ENCODE data around the gene FAM181B.

FAM181B gene, protein sequence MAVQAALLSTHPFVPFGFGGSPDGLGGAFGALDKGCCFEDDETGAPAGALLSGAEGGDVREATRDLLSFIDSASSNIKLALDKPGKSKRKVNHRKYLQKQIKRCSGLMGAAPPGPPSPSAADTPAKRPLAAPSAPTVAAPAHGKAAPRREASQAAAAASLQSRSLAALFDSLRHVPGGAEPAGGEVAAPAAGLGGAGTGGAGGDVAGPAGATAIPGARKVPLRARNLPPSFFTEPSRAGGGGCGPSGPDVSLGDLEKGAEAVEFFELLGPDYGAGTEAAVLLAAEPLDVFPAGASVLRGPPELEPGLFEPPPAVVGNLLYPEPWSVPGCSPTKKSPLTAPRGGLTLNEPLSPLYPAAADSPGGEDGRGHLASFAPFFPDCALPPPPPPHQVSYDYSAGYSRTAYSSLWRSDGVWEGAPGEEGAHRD

DNA sequence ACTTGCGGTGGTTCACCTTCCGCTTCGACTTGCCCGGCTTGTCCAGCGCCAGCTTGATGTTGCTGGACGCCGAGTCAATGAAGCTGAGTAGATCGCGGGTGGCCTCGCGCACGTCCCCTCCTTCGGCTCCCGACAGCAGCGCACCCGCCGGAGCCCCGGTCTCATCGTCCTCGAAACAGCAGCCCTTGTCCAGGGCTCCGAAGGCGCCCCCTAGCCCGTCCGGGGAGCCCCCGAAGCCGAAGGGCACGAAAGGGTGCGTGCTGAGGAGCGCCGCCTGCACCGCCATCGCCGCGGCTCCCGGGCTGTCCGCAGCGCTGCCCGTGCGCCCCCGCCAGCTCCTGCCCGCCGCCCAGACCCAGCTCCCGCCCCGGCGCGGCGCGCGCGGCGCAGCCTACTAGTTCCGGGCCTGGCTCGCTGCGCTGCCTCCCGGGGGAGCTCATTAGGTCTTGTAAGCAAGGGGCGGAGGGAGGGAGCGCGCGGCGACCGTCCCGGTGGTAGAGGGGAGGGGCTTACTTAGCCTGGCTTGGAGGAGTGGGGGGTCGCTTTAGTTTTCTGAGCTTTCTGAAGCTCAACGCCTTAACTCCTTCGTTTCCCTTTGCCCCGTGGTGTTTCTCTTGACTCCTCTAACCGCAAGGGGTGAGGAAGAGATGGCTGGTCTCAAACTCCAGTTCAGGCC is at the start of gene FAM181B:
TSS of gene FAM181B (minus strand) at position 421 of the 676 bp plus-strand sequence. CDS start at position 286, 135 bp downstream.
- no peak for DNase-seq (ENCODE audit: low spot score)

DNA sequence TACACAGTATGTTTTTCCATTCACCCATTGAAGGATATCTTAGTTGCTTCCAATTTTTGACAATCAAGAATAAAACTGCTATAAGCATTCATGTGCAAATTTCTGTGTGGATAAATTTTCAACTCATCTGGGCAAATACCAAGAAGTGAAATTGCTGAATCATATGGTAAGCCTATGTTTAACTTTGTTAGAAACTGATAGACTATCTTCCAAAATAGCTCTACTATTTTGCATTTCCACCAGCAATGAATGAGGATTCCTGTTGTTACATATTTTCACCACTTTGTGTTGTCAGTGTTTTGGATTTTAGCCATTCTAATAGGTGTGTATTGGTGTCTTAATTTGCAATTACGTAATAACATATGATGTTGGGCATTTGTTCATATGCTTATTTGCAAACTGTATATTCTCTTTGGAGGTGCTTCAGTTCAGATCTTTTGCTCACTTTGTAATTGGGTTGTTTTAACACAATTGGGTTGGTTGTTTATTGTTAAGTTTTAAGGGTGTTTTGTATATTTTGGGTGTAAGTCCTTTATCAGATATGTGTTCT is 49.2 kb upstream of the FAM181B start:
- DNase-seq (ENCODE audit: low spot score): no peak

DNA sequence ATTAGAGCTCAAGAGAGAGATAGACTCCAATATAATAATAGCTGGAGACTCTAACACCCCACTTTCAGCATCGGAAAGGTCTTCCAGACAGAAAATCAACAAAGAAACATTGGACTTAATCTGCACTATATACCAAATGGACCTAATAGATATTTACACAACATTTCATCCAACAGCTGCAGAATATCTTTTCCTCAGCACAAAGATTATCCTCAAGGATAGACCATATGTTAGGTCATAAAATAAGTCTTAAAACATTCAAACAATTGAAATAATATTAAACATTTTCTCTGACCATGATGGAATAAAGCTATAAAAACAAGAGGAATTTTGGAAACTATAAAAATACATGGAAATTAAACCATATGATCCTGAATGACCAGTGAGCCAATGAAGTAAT is 45.1 kb upstream of the FAM181B start:
- no peak for DNase-seq (ENCODE audit: low spot score)

DNA sequence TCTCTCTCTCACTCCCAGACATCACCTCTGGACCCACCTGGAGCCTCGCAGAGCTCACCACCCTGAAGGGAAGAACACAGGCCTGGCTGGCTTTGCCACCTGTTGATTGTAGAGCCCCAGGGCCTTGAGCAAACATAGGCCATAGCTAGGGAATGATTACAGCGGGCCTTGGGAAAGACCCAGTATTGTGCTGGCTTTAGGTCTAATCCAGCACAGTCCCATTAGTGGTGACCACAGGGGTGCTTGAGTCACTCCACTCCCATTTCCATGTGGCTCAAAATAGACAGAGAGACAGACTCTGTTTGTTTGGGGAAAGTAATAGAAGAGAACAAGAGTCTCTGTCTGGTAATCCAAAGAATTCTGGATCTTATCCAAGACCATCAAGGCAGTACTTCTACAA is 42.7 kb upstream of the FAM181B start:
- DNase-seq (ENCODE audit: low spot score): no peak

DNA sequence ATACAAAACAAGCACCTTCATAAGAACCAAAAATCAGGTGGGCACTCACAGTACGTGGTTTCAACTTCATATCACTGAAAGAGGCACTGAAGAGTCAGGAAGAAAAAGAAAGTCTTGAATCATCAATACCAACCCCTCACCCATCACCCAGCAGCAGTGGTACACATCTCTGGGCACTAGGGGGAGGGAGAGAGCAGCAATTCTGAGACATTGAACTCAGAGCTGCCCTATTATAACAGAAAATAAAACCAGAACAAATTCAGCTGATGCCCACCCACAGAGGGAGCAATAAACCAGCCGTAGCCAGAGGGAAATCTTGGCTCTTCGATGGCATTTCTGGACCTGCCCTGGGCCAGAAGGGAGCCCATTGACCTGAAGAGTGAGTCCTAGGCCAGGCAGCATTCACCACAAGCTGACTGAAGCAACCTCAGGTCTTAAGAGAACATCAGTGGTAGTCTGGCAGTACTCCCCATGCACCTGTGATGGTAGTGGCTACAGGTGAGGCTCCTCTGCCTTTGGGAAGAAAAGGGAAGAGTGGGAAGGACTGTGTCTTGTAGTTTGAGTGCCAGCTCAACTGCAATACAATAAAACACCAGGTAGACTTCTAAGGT is 42.2 kb upstream of the FAM181B start:
- DNase-seq (ENCODE audit: low spot score): peak; percentile 52

DNA sequence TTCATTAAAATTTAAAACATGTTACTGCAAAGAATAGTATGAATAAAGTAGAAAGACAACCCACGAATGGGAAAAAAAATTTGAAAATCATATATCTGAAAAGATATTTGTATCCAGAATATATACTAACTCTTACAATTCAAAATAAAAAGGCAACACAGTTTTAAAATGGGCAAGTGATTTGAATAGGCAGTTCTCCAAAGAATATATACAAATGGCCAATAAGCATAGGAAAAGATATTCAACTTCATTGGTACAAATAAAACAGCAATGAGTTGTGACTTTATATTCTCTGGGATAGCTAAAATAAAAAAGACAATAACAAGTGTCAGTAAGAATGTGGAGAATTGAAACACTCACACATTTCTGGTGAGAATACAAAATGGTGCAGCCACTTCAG is 41.6 kb upstream of the FAM181B start:
- no peak for DNase-seq (ENCODE audit: low spot score)

DNA sequence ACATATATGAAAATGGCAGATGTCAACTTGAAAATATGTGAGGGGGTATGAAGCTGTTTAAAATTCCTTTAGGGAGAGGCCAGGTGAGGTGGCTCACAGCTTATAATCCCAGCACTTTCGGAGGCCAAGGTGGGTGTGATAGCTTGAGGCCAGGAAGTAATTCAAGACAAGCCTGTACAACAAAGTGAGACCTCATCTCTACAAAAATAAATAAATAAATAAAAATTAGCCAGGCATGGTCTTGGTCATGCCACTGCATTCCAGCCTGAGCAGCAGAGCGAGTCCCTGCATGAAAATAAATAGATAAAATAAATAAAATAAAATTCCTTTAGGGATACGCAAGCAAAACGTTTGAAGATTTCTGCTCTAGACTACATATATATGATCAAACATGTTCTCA is 38.1 kb upstream of the FAM181B start:
- DNase-seq (ENCODE audit: low spot score): no peak

DNA sequence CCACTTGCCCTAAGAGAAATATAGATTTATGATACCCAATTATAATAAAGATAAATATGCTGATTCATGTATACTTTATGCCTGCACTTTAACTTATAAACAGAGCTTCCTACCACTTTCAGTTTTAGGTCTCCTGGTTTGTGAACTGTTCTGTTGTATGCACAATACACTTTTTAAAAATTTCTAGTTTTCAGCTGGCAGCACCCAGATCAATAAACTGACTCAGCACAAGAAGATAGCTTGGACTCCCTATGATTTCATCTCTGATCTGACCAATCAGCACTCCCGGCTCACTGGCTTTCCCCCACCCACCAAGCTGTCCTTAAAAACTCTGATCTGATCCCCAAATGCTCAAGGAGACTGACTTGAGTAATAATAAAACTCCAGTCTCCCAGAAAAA is 33.5 kb upstream of the FAM181B start:
- no peak for DNase-seq (ENCODE audit: low spot score)

DNA sequence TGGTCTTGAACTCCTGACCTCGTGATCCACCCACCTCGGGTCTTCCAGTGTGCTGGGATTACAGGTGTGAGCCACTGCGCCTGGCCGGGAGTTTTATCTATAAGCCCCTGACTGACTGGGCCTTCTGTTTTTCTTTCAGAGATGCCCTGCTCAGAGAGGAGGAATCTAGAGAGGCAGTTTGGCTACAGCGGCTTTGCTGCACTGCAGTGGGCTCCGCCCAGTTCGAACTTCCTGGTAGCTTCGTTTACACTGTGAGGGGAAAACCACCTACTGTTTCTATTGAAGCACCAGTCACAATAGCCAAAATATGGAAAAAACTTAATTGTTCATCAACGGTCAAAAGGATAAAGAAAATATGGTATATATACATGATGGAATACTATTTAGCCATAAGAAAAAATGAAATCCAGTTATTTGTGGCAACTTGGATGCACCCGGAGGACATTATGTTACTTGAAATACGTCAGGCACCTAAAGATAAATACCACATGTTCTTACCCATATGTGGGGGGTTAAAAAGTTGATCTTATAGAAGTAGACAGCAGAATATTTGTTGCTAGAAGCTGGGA is 31.9 kb upstream of the FAM181B start:
- DNase-seq (ENCODE audit: low spot score): peak; percentile 1

DNA sequence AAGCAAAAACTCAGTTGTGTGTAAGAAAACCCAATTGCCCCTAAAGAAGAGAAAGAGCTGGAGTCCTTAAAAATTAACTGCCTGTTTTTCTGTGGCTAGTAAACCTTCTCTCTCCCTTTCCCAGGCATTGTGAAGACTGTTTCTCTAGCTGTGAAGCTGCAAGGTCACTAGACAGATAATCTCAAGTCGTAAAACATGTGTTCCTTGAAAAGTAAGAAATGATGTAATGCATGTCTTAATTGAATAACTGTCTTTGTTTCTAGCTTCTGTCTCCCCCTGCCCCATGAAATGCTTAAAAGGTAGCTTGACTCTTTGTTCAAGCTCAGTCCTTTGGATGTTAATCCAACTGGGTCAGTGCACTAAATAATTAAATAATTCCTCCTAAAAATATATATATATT is 29.5 kb upstream of the FAM181B start:
- DNase-seq (ENCODE audit: low spot score): no peak

DNA sequence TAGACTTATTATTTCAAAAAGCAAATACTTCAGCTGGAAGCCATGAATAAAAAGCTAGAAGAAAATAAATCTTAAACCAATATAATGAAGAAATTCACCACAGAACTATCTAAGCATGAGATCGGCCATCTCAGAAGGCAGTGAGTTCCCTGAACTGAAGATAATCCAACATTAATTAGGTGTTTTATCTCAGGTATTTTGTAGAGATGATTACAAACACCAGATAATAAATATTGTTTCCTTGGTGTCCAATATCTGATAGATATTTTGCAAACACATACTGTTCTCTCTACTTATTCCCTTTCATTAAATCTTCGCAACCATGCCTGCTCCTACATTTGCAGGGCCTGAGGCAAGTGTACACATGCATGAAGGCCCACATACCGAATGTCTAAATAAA is 26.0 kb upstream of the FAM181B start:
- DNase-seq (ENCODE audit: low spot score): no peak

DNA sequence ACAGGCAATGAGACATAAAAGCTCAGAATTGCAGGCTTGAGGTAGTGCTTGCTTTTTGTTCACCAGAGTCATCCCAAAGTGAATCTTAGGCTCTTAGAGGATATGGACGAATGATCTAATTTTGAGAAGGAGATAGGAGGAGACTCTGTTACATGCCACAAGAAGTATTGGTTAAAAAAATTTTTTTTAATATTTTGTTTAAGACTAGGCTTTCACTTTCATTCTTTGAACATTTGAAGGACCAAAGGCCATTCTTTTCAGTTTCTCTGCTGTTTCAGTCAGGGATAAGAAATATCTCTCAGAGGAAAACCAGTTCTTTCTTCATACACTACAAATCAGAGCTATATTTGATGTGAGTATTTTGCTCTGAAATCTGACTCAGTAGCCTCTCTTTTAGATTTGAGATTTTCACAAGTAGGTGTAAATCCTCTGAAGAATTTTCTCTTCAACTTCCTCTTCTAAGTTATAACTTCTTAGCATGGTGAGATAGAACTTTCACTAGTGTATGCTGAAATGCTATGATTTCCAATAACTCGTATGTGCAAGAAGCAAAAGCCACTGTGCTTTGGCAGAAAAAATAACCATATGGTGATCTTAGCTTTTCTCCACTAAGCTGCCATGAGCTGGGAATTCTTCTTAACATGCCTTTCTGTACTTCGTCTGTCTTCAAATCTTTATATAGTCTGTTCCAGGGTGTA is 24.1 kb upstream of the FAM181B start:
- DNase-seq (ENCODE audit: low spot score): no peak

DNA sequence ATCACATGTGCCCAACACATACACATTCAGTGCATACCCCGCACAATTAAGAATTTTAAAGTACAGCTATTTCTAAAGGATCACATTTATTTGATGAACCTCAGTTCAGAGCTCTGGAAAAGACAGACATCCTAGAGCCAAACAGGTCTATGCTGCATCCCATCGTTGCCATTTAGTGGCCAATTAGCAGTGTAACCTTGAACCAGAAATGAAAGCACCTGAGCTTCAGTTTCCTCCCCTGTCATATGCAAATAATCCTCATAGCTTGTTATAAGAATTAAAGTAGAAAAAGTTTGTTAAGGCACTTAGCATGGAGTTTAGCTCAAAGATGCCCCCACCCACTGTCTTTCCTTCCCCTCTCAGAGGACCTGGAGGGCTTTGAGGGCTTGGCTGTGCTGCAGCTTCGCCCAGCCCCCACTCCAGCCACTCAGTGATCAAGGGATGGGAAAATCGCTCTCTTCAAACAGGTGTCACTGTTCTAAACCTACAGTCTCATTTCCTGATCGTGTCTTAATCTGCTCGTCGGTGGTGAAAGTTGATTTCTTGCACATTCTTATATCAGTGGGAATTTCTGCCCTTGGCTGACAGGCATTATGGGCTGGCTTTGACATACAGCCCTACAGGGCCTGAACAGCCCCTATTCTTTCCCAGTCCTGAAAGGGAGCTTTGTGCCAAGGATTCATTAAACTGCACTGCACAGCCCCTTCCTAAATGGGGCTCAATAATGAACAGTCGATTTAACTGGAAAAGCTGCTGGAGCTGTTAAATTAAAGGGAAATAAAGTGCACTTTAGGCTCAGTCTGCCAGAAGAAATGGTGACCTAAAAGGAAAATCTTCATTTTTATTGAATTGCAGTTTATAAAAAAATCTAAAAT is 23.3 kb upstream of the FAM181B start:
- DNase-seq (ENCODE audit: low spot score): no peak

DNA sequence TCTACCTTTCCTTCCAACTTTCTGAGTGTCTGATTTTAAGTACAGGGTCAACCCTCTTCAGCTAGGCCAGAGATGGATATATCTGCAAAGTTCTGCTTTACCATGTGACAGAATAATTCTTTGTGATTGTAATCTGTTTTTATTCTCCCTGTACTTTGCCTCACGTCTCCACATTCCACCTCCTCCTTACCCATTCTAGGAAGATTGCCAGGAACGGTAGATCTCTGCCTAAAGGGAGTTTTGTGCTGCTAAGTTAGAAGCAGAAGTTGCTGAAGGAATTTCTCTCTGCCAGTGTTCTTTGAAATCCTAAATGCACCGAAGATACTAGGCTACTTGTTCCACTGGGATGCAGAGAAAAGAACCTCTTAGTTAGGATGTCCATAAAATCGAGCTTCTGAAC is 20.7 kb upstream of the FAM181B start:
- DNase-seq (ENCODE audit: low spot score): no peak

DNA sequence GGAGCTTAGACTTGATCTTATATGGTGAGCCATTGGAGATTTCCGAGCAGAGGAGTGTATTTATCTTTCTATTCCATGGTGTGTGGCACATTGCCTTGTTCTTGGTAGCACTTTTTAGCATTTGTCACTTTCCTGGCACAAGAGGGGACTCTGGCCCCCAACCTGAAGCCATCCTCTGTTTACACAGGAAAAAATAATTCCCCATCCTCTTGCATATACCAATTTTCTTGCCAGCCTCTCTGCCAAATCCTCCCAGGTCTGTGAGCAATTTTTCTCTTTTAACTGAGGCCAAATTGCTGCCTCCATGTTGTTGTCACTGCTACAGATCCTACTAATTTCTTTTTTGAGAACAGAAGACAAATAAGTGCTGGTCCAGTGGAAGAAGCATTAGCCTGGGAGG is 20.3 kb upstream of the FAM181B start:
- no peak for DNase-seq (ENCODE audit: low spot score)

DNA sequence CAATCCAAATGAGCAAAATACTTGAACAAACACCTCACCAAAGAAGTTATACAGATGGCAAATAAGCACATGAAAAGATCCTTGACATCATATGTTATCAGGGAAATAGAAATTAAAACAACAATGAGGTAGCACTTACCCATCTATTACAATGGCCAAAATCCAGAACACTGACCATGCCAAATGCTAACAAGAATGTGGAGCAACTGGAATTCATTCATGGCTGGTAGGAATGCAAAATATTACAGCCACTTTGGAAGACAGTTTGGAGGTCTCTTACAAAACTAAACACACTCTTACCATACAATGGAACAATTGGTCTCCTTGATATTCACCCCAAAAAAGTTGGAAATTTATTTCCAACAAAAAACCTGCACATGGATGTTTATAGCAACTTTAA is 19.1 kb upstream of the FAM181B start:
- DNase-seq (ENCODE audit: low spot score): no peak

DNA sequence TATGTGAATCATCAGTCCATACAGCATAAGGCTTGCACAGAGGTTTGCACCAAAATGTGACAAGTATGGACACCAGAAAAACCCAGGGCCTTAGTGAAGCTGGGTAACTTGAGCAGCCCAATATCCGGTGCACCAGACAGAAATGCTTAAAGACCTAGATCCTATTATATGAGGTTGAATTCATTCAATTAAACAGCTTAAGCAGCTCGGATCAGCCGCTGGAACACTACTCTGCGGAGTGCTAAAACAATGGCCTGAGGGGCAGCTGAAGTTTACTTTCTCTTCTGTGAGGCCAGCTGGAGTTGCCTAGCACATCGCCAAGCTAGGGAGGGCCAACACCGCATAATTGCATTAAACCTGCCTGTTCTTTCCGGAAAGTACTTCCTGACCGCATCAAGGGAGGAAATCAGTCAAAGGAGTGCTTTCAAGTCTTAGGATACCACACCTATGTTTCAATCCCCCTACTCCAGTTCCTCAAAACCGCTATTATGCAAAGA is 17.0 kb upstream of the FAM181B start:
- DNase-seq (ENCODE audit: low spot score): peak; percentile 38

DNA sequence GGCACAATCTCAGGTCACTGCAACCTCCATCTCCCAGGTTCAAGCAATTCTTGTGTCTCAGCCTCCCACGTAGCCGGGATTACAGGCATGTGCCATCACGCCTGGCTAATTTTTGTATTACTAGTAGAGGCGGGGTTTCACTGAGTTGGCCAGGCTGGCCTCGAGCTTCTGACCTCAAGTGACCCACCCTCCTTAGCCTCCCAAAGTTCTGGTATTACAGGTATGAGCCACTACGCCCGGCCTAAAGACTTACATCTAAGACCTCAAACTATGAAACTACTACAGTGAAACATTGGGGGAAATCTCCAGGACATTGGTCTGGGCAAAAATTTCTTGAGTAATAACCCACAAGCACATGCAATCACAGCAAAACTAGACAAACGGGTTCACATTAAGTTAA is 13.8 kb upstream of the FAM181B start:
- DNase-seq (ENCODE audit: low spot score): no peak

DNA sequence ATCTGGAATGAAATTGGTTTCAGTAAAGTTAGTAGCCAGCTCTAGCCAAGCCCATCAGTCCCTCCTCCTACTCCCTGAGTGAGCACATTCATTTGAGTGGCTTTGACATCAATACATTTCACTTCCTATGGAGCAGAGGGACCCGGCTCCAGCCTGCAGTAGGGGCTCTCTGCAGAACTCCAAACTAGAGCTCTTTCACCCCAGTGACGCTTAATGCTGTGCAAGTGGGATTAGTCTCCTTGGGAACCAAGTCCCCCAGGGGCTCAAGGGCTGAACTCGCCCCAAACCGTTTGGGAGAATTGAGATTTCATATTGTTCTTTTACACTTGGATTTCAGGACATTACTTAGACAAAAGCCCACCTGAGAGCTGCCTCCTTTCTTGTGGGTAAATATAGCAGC is 4.4 kb upstream of the FAM181B start:
- no peak for DNase-seq (ENCODE audit: low spot score)

DNA sequence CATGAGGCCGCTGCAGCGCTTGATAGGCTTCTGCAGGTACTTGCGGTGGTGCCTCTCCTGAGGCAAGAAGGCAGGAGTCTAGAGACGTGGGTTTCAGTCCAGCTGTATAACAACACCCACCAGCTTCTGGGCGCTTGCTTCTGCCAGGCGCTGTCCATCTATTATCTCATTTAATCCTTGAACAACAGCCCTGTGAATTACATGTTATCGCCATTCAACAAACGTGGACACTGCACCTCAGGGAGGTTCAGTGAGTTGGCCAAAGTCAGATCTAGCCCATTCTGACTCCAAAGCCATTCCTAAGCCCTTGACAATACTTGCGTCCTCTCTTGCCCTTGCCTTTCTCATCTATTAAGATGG is 436 bp upstream of the FAM181B start:
- DNase-seq (ENCODE audit: low spot score): no peak

Data from activated CD4-positive, alpha-beta T cell treated with anti-CD3 and anti-CD28 coated beads, Interleukin-2, Interleukin-4, amounts not matched to agents 100 ng/mL and 50 ng/mL, durations not matched to agents 16 hours and 8 hours (primary cell).